ENCODE data around the gene KISS1. TPM values are rescaled to one million over a fixed set of nuclear protein-coding genes. Genes with fewer than 3 reads are reported as not detected.

Gene KISS1
- total RNA-seq, 1 donor from 2014 or later, result 0.77 TPM

DNA sequence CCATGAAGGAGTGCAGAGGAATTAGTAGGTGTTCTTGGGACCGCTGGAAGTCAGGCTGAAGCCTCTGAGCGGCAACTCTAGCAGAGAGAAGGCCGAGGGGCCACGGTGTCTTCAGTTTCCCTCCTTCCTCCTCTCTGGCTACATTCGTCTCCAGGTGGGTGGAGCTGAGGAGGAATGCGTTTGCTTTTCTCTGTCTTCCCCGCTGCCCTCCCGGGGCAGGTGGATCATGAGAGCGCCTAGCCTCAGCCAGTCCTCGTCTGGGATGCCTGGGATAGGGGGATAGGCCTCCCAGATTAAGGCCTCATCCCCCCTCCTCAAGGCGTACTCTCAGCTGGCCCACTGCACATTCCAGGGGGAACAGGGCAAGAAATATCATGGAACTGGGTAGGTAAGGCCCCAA lies 25.0 kb upstream of the KISS1 start:
- H3K4me3 Mint-ChIP-seq (ENCODE audit: unreplicated experiment), result no peak overlapping the region
- H3K4me1 Mint-ChIP-seq (ENCODE audit: low read depth), result peaks cover 3% of the 10 kb centered on the region
- TF ChIP-seq, protein P1, sequence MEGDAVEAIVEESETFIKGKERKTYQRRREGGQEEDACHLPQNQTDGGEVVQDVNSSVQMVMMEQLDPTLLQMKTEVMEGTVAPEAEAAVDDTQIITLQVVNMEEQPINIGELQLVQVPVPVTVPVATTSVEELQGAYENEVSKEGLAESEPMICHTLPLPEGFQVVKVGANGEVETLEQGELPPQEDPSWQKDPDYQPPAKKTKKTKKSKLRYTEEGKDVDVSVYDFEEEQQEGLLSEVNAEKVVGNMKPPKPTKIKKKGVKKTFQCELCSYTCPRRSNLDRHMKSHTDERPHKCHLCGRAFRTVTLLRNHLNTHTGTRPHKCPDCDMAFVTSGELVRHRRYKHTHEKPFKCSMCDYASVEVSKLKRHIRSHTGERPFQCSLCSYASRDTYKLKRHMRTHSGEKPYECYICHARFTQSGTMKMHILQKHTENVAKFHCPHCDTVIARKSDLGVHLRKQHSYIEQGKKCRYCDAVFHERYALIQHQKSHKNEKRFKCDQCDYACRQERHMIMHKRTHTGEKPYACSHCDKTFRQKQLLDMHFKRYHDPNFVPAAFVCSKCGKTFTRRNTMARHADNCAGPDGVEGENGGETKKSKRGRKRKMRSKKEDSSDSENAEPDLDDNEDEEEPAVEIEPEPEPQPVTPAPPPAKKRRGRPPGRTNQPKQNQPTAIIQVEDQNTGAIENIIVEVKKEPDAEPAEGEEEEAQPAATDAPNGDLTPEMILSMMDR (IDR thresholded peaks at IDR 0.05), result no peak
- no peak for DNase-seq (ENCODE audit: low spot score)
- H3K36me3 Mint-ChIP-seq (ENCODE audit: low read depth), result no peaks in the 10 kb centered on the region
- peaks cover 8% of the 10 kb centered on the region for H3K27me3 Mint-ChIP-seq (ENCODE audit: low read depth)
- H3K9me3 Mint-ChIP-seq (ENCODE audit: low read depth), result no peaks in the 10 kb centered on the region
- H3K27ac Mint-ChIP-seq (ENCODE audit: unreplicated experiment), result no peak overlapping the region

DNA sequence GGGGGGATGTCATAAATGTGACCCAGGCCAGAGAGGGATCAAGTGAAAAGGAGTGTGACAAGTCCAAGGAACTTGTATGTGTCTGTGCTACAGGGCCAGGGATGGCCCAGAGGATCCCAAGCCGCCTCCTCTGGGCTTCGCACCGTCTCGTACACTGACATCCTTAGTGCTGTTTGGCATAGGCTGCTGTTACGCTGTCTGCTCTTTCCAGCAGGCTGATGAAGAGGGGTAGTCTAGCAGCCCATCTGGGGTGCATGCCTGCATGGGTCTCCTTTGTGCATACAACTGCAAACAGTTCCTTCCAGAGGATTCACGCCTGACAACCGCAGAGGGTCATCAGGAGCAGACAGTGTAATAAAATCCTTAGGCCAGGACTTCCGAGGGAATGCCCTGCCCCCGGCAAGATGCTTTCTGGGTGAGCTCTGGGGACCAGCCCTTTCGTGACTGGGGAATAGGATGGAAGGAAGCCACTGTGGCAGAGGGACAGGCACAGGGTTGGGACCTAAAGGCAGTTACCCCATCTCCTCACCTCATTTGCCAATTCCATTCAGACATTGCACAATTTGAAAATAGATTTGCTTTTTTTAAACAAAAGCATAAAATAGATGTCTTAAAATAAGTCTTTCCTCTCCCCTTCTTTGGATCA lies 23.8 kb upstream of the KISS1 start:
- Mint-ChIP-seq H3K4me3 (ENCODE audit: unreplicated experiment) (no peak overlapping the region), H3K27me3 (ENCODE audit: low read depth) (peaks cover 14% of the 10 kb centered on the region), H3K27ac (ENCODE audit: unreplicated experiment) (no peak overlapping the region), H3K36me3 (ENCODE audit: low read depth) (no peaks in the 10 kb centered on the region), H3K9me3 (ENCODE audit: low read depth) (no peaks in the 10 kb centered on the region), H3K4me1 (ENCODE audit: low read depth) (no peaks in the 10 kb centered on the region)
- DNase-seq (ENCODE audit: low spot score), result no peak
- TF ChIP-seq, protein P1 (IDR thresholded peaks at IDR 0.05), result no peak

DNA sequence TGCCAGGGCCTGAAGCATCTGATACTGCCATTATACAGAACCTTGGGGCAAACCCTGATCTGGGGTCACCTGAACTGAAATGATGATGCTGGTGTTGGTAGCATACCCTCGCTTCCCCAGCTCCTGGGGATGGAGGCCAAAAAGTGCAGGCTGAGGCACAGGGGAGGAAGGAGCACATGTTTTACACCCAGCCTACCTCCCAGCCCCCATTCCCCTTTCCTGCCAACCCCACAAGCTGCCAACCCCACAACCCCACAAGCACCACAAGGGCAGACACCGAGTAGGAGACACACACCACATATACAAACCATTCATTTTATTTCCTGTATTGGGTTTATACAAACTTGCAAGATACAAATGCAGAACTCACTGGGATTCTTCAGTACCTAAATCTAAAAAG lies 22.3 kb upstream of the KISS1 start:
- DNase-seq (ENCODE audit: low spot score), result no peak
- H3K36me3 Mint-ChIP-seq (ENCODE audit: low read depth), result no peaks in the 10 kb centered on the region
- H3K4me3 Mint-ChIP-seq (ENCODE audit: unreplicated experiment), result no peak overlapping the region
- peaks cover 19% of the 10 kb centered on the region for H3K27me3 Mint-ChIP-seq (ENCODE audit: low read depth)
- H3K9me3 Mint-ChIP-seq (ENCODE audit: low read depth), result no peaks in the 10 kb centered on the region
- no peak overlapping the region for H3K27ac Mint-ChIP-seq (ENCODE audit: unreplicated experiment)
- TF ChIP-seq, protein P1 (IDR thresholded peaks at IDR 0.05), result no peak
- peaks cover 6% of the 10 kb centered on the region for H3K4me1 Mint-ChIP-seq (ENCODE audit: low read depth)

DNA sequence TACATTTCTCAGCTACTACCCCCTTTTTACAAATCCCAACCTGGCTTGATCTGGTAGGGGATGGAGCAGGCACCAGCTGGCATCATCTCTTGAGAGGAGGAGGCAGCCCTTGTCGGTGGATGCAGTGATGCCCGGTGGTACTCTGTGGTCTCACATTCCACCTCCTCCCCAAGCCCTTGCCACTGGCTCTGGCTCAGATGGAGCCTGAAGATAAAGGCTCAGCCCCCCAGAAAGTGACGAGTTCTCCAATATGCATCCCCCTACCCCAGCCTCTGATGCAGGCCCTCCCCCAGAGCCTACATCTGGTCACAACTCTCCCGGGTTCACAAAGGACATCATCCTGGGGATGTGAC lies 21.3 kb upstream of the KISS1 start:
- Mint-ChIP-seq H3K27me3 (ENCODE audit: low read depth) (peaks cover 19% of the 10 kb centered on the region), H3K9me3 (ENCODE audit: low read depth) (no peaks in the 10 kb centered on the region)

DNA sequence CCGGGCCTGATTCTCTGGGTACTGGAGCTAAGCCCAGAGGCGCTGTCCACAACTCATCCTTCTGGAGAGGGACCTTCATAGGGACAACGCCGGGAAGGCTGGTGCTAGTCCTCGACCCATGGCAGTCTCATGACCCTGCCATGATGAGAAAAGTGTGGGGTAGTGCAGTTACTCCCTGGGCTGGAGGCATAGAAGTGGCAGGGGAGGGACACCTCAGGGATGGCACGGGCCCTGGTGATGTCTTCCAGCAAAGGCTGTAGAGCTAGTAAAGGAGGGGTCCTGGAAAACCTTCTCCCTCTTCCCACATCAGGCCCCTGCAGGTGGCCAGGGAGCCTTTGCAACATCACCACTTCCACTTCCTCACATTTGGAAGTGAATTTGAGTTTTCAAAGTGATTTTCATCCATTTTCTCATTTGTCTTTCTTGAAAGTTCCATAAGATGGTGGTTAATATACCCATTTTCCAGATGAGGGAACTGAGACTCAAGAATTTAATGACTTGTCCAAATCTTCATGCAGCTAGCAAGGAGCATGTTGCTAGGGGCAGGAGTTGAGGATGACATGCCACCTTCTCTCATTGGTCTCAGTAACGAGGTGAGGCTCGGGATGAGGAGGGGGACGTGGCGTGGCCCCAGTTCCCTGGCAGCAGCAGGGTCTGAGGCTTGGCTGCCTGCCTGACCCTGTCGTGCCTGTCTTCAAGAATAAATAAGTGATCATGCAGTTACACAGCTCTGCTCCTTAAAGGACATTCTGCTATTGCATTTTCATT lies 20.8 kb upstream of the KISS1 start:
- Mint-ChIP-seq H3K27ac (ENCODE audit: unreplicated experiment) (no peak overlapping the region), H3K9me3 (ENCODE audit: low read depth) (no peaks in the 10 kb centered on the region), H3K4me1 (ENCODE audit: low read depth) (peaks cover 6% of the 10 kb centered on the region), H3K27me3 (ENCODE audit: low read depth) (peaks cover 19% of the 10 kb centered on the region), H3K36me3 (ENCODE audit: low read depth) (no peaks in the 10 kb centered on the region), H3K4me3 (ENCODE audit: unreplicated experiment) (no peak overlapping the region)
- DNase-seq (ENCODE audit: low spot score), result no peak
- TF ChIP-seq, protein P1 (IDR thresholded peaks at IDR 0.05), result no peak

More for the DNA sequence above, 21.3 kb upstream of the KISS1 start:
- Mint-ChIP-seq H3K36me3 (ENCODE audit: low read depth) (no peaks in the 10 kb centered on the region), H3K4me3 (ENCODE audit: unreplicated experiment) (no peak overlapping the region), H3K27ac (ENCODE audit: unreplicated experiment) (no peak overlapping the region), H3K4me1 (ENCODE audit: low read depth) (peaks cover 6% of the 10 kb centered on the region)
- TF ChIP-seq, protein P1 (IDR thresholded peaks at IDR 0.05), result no peak
- no peak for DNase-seq (ENCODE audit: low spot score)

Data from chondrocyte (in vitro differentiated cells).